NAMALWA (cell line): ENCODE measurements around the gene ITPKB.

Source experiments
- DNase-seq: peaks from one replicate; pipeline ENCODE4 v3.0.0-alpha.2; 2015; ENCODE audit warnings: low spot score

ITPKB gene

GRCh38 chr1:226685196-226685820, 53.8 kb downstream of the ITPKB start:
- no peak for DNase-seq

DNA sequence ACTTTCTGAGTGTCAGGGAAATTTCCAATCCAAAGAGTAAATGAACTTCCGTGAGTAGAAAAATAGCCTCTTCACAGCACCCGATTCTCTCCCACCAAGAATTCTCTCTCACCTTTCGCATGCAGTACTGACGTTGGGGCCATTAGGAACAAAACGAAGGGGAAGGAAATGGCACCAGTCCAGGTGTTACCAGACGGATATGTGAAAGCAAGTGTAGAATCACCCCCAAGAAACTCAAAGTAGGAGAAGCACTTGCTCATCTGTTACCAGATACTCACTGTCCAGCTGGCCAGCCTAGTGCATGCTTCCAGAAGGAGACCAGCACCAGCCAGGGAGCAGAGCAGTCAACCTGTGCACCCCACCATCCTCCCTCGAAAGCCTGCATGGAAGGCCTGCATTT, 55.1 kb downstream of the ITPKB start:
- DNase-seq = no peak

GRCh38 chr1:226682871-226683814, 55.9 kb downstream of the ITPKB start:
- DNase-seq = no peak

DNA sequence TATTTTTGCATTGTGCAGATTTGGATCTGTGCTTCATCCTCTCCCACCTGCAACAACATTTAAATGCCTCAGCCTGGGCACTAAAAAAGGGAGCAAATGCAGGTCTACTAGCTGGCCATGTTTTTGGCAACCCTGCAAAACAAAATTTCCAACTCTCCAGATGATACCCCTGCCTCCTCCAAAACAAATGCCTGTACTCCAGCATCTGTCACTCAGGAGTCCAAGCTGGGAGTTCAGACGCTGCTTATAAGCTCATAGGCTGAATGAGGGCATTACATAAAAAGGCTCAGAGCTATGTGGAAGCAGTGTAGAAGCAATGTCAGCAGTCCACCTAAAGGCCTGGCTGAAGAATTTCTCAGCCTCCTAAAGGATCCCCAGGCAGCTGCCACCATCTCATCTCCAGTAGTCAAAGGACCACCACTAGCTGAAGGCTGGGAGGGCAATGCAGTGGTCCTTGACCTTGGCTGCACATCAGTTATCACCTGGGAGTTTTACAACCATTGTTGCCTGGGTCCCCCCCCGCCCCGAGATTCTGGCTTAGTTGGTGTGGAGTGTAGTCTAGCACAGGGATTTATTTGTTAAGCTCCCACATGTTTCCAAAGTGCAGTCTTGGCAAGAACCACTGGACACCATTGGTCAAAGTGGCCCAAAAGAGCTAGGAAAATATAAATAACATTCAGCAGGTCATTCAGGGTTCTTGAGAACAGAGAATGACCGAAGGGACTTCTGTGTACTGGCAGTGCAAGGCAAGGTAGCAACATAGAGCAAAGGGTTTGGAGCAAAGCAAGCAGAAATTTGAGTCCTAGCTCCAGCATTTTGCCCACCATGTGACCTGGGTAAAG, 57.2 kb downstream of the ITPKB start:
- DNase-seq = peak; percentile 57

- DNase-seq = no peak
Measured at GRCh38 chr1:226680653-226681052, 58.4 kb downstream of the ITPKB start.

DNA sequence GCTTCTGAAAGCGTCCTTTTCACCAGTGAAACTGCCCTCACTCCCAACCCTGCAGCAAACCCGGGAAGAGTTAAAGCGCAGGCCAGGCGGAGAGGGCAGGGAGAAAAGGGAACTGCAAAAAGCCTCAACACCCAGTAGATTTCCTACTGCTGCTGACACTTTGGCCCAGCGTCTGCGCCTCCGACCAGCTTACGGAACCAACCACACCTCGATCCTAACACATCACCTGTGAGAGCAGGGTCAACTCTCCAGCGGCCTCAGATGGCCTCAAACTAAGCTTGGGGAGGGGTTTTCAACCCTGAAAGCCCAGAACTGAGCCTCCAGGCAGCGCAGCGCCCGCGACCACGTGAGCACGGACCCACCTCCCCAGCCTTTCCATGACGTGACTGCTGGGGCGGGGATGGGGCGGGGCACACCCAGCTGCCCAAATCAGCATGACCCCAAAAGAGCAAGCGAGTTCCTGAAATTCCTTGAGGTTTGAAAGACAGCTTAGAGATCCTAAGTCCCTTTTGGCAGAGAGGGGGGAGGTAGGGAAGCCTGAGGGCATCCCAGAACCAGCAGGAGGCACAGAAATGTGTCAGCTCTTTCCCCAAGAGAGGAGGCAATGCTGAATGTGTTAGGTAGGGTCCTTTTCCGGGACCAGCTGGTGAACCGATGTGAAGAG, 59.1 kb downstream of the ITPKB start:
- peak; percentile 92 for DNase-seq

GRCh38 chr1:226679262-226679661, 59.8 kb downstream of the ITPKB start:
- no peak for DNase-seq

- DNase-seq = no peak
Measured at GRCh38 chr1:226678701-226679100, 60.4 kb downstream of the ITPKB start.

- no peak for DNase-seq
Measured at GRCh38 chr1:226678251-226678650, 60.8 kb downstream of the ITPKB start.

DNA sequence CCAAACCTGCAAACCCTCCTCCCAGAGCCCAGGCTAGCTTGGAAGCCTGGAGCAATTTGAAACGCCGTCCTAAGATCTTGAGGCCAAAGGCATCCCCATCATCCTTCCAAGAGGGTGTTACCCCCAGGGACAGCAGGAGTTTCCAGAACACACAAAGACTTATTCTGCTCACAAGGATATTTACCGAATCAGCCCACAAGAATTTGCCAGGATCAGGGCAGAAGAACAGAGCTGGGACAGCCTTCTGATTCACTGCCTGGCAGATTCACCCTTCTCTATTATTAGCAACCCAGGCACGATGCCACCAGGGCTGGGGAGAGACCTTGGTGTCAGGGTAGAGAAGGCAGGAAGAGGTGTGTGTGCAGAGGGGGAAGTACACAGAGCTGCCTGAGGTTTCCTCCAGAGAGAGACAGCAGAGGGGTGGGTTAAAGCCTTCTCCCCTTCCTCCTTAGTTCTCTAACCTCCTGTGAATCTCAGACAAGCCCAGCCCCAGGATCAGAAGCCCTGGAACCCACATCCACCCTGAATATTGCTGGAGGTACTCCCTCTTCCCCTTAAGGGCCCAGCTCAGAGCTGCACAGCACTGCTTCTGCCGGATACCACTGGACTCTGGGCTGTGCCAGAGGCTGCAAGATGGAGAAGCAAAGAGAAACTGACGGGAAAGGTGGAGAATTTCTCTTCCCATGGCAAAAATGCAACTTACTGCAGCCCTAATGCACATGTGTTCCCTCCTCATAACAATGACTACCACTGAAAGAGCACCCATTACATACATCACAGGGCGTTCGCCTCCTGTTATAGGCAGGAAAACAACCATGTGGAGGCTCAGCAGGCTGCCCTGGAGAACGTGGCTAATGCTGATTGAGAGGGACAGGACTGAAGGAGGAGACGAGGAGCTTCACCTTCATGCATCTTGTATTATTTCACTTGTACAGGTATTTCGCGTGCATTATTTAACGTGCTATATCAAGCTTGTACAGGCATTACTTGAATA, 61.8 kb downstream of the ITPKB start:
- peak; percentile 82 for DNase-seq

DNA sequence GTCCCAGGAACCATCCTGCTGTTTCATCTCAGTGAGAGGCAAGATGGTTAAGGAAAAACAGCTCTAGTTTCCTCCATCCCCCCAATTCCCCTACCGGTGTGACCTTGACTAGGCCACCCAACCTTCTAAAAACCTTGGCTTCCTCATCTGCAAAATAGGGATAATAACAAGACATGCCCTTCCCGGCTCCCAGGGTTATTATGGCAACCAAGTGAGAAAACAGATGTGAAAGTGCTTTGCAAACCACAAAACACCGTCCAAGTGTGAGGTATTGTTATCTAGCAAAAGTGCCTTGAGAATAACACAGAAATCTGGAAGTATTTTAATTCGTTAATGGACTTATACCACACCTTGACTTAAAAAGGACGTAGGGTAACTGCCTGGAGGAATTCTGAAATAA, 62.7 kb downstream of the ITPKB start:
- peak; percentile 70 for DNase-seq

DNA sequence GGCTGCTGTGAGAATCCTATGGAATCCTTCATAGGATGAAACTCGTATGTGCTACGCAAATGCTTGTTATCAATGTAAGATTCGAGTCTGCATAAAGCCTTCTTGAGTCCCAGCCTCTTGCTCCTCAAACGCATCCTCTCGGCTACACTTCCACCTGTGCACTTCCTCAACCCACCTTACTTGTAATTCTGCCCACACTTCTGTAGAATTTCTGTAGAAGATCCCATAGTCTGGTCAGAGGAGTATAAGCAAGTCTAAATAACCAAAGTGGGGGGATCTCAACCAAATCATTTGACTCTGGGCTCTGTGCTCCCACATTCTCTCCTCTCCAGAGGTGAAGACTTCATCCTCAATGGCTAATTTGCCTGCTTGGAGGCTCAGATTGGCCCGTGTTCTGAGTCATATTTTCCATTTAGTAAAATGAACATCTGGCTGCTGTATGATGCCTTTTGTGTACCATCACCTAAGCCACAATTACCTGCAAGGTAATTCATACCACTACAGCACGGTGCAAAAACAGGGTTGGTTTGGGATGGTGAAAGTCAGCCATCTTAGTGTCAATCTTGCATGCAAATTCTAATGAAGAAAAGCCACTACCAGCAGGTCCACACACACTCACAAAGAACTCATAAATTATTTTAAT, 63.2 kb downstream of the ITPKB start:
- DNase-seq = peak; percentile 70

DNA sequence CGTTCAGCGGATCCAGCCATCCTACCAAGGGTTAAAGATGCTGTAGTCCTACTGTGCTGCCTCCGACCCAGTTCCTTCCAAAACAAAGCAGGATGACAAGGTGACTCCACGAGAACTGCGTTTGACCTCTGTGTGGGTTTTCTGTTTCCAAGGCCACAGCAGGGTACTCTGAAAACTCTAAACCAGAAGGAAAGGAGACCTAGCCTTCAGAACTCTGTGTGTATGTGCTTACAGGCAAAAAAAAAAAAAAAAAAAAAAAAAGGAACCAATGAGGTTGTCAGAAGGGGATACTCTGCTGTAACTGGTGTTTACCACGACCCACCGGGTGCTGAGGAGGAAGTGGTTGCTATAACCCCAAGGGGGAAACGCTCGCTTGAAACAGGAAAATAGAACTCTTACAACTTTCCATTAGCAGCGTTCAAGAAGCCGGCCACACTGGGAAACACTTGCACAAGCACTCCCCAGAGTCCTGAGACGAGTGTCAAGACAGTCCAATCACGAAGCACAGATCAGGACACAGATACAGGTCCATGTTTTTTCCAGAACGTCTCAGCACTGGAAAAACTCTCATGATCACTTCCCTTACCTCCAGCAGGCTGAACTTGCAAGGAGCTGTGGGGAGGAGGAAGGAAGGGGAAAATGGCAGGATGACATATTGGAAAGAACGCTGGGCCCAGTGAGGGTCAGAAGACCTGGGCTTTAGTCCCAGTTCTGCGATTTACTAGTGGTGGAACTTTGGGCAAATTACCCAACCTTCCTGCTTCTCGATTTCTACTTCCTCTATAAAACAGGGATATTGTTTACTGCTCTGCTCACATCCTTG, 64.0 kb downstream of the ITPKB start:
- DNase-seq = peak; percentile 98

- DNase-seq = no peak
Measured at GRCh38 chr1:226672339-226672762, 66.7 kb downstream of the ITPKB start.

- no peak for DNase-seq
Measured at GRCh38 chr1:226671277-226671676, 67.8 kb downstream of the ITPKB start.

DNA sequence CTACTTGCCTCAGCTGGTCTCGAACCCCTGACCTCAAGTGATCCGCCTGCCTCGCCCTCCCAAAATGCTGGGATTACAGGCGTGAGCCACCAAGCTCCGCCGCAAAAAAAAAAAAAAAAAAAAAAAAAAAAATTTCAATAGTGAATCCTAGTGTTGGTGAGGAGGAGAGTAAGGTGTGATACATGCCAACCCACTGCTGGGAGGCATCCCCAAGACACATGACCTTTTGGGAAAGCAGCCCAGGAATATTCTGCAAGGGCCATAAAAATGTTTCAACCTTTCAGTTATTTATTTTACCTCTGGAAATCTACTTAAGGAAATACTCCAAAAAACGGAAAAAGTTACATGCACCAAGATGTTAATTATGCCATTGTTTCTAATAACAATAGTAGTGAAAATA, 69.0 kb downstream of the ITPKB start:
- no peak for DNase-seq

- DNase-seq = no peak
Measured at GRCh38 chr1:226668173-226668560, 70.9 kb downstream of the ITPKB start.

- DNase-seq = no peak
Measured at GRCh38 chr1:226666692-226667091, 72.4 kb downstream of the ITPKB start.

GRCh38 chr1:226666164-226666506, 72.9 kb downstream of the ITPKB start:
- no peak for DNase-seq
